IMR-90 (cell line): ENCODE results near the gene PTEN.
"Not testable (repeated sequence)": the region's sequence is repeated elsewhere in the genome, so short reads cannot be mapped to it uniquely, and the experiment has no call there.

Experiments
- BHLHE40 ChIP-seq: fragments of 150-350 bp; IDR thresholded peaks from 2 replicates; pipeline ENCODE4 v1.6.1; 2016; ENCODE audit warnings: mild to moderate bottlenecking, low read depth, low read length
- CHD1 ChIP-seq: IDR thresholded peaks from 2 replicates; pipeline ENCODE4 v1.6.1; 2012; ENCODE audit warnings: low read depth, low read length, improper control_type of control experiment
- FOS ChIP-seq: fragments of 150-350 bp; IDR thresholded peaks from 2 replicates; pipeline ENCODE4 v1.6.1; 2016; ENCODE audit warnings: low read depth, low read length
- MAFK ChIP-seq: IDR thresholded peaks from 2 replicates; pipeline ENCODE4 v1.6.1; 2012; ENCODE audit warnings: low read depth, low read length, improper control_type of control experiment
- MAZ ChIP-seq: IDR thresholded peaks from 2 replicates; pipeline ENCODE4 v1.6.1; 2012; ENCODE audit warnings: low read depth, mild to moderate bottlenecking, low read length, improper control_type of control experiment, moderate library complexity, borderline replicate concordance
- NFE2L2 ChIP-seq: fragments of 150-350 bp; IDR thresholded peaks from 2 replicates; pipeline ENCODE4 v1.6.1; 2016; ENCODE audit warnings: low read depth, mild to moderate bottlenecking, low read length
- POLR2A ChIP-seq: IDR thresholded peaks from 2 replicates; pipeline ENCODE4 v1.6.1; 2012; ENCODE audit warnings: mild to moderate bottlenecking, low read depth, low read length
- RAD21 ChIP-seq: IDR thresholded peaks from 2 replicates; pipeline ENCODE4 v1.6.1; 2012; ENCODE audit warnings: low read length, improper control_type of control experiment
- RFX5 ChIP-seq: IDR thresholded peaks from 2 replicates; pipeline ENCODE4 v1.8.0; 2012; ENCODE audit warnings: low read depth, mild to moderate bottlenecking, low read length, moderate library complexity
- TF ChIP-seq, protein P1 (sequence below): conservative IDR thresholded peaks from 2 replicates; pipeline ENCODE4 v1.5.1; 2012; ENCODE audit warnings: mild to moderate bottlenecking, low read depth, low read length, improper control_type of control experiment
- TF ChIP-seq, protein P2 (sequence below): fragments of 150-350 bp; IDR thresholded peaks from 2 replicates; pipeline ENCODE4 v1.6.1; 2017; ENCODE audit warnings: mild to moderate bottlenecking, antibody characterized with exemption, low read length, low read depth

DNA sequence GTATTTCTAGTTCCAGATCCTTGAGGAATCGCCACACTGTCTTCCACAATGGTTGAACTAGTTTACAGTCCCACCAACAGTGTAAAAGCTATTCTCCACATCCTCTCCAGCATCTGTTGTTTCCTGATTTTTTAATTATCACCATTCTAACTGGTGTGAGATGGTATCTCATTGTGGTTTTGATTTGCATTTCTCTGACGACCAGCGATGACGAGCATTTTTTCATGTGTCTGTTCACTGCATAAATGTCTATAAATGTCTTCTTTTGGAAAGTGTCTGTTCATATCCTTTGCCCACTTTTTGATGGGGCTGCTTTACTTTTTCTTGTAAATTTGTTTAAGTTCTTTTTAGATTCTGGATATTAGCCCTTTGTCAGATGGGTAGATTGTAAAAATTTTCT is 7.8 kb upstream of the PTEN start:
- TF ChIP-seq, protein P1, sequence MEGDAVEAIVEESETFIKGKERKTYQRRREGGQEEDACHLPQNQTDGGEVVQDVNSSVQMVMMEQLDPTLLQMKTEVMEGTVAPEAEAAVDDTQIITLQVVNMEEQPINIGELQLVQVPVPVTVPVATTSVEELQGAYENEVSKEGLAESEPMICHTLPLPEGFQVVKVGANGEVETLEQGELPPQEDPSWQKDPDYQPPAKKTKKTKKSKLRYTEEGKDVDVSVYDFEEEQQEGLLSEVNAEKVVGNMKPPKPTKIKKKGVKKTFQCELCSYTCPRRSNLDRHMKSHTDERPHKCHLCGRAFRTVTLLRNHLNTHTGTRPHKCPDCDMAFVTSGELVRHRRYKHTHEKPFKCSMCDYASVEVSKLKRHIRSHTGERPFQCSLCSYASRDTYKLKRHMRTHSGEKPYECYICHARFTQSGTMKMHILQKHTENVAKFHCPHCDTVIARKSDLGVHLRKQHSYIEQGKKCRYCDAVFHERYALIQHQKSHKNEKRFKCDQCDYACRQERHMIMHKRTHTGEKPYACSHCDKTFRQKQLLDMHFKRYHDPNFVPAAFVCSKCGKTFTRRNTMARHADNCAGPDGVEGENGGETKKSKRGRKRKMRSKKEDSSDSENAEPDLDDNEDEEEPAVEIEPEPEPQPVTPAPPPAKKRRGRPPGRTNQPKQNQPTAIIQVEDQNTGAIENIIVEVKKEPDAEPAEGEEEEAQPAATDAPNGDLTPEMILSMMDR, result not testable (repeated sequence)
- TF ChIP-seq RAD21, MAFK, POLR2A, BHLHE40, FOS, NFE2L2, MAZ, CHD1, RFX5: not testable (repeated sequence)
- TF ChIP-seq, protein P2, sequence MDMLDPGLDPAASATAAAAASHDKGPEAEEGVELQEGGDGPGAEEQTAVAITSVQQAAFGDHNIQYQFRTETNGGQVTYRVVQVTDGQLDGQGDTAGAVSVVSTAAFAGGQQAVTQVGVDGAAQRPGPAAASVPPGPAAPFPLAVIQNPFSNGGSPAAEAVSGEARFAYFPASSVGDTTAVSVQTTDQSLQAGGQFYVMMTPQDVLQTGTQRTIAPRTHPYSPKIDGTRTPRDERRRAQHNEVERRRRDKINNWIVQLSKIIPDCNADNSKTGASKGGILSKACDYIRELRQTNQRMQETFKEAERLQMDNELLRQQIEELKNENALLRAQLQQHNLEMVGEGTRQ, result not testable (repeated sequence)
